Hepatocyte (in vitro differentiated cells): ENCODE results near the gene CPLANE2. TPM values are rescaled to one million over a fixed set of nuclear protein-coding genes. Genes with fewer than 3 reads are reported as not detected.

Experiments used
- DNase-seq: peaks from one replicate; pipeline ENCODE4 v3.0.0-alpha.2; 2016; ENCODE audit warnings: low spot score
- H2AFZ ChIP-seq: fragments of 200-600 bp; sonication (generic); 2 replicates; pipeline ENCODE4 v1.6.0; 2016; ENCODE audit warnings: antibody characterized with exemption, mild to moderate bottlenecking
- H3K27ac ChIP-seq: fragments of 200-600 bp; sonication (generic); 2 replicates; pipeline ENCODE4 v1.5.1; 2016; ENCODE audit warnings: mild to moderate bottlenecking
- H3K27me3 ChIP-seq: fragments of 200-600 bp; sonication (generic); 2 replicates; pipeline ENCODE4 v1.6.1; 2016
- H3K36me3 ChIP-seq: fragments of 200-600 bp; sonication (generic); replicated peaks from 2 replicates; pipeline ENCODE4 v1.5.1; 2016; ENCODE audit warnings: low read depth; ENCODE audit not compliant: insufficient read depth
- H3K4me1 ChIP-seq: fragments of 200-600 bp; sonication (generic); 2 replicates; pipeline ENCODE4 v1.5.1; 2016; ENCODE audit warnings: mild to moderate bottlenecking, moderate library complexity; ENCODE audit not compliant: insufficient read depth
- H3K4me2 ChIP-seq: fragments of 200-600 bp; sonication (generic); 2 replicates; pipeline ENCODE4 v1.6.0; 2016
- H3K4me3 ChIP-seq: fragments of 200-600 bp; sonication (generic); 2 replicates; pipeline ENCODE4 v1.5.1; 2016; ENCODE audit warnings: mild to moderate bottlenecking
- H3K79me2 ChIP-seq: fragments of 200-600 bp; sonication (generic); 2 replicates; pipeline ENCODE4 v1.6.0; 2017; ENCODE audit warnings: mild to moderate bottlenecking
- H3K9me2 ChIP-seq: fragments of 200-600 bp; sonication (generic); replicated peaks from 2 replicates; pipeline ENCODE4 v1.6.0; 2017; ENCODE audit warnings: mild to moderate bottlenecking; ENCODE audit not compliant: insufficient read depth
- H3K9me3 ChIP-seq: fragments of 200-600 bp; sonication (generic); 2 replicates; pipeline ENCODE4 v1.5.1; 2016; ENCODE audit warnings: low read depth, mild to moderate bottlenecking
- H4K20me1 ChIP-seq: fragments of 200-600 bp; sonication (generic); 2 replicates; pipeline ENCODE4 v1.6.0; 2016; ENCODE audit warnings: mild to moderate bottlenecking; ENCODE audit not compliant: insufficient read depth, poor library complexity, severe bottlenecking
- EZH2 ChIP-seq: fragments of 200-600 bp; sonication (generic); IDR thresholded peaks from 2 replicates; pipeline ENCODE4 v1.6.1; 2016; ENCODE audit warnings: antibody characterized with exemption, mild to moderate bottlenecking, borderline replicate concordance
- EZH2phosphoT487 ChIP-seq: fragments of 200-600 bp; sonication (generic); IDR thresholded peaks from one replicate; pipeline ENCODE4 v1.6.1; 2018; ENCODE audit warnings: antibody characterized with exemption, mild to moderate bottlenecking, low read depth, moderate library complexity; ENCODE audit not compliant: unreplicated experiment, severe bottlenecking
- WGBS: methylation state at CpG from one replicate; pipeline ENCODE4 v1.1.6; 2016; ENCODE audit warnings: low lambda C conversion rate; ENCODE audit errors: missing lambda C conversion rate; 5-methylcytosine and 5-hydroxymethylcytosine counted together
- polyA plus RNA-seq: library from polyadenylated mRNA; unstranded; fragments of >200 nt; fragmentation: Nextera tagmentation; extraction: Ambion mirVana; gene quantifications from 2 replicates; pipeline ENCODE4 v1.2.1, GENCODE V29; 2016
- total RNA-seq: library from RNA; depleted of rRNA; stranded (reverse); fragments of >200 nt; gene quantifications from 2 replicates; pipeline ENCODE4 v1.2.3, GENCODE V29; 2014
- TF ChIP-seq, protein P1 (sequence below): fragments of 200-600 bp; sonication (generic); IDR thresholded peaks from 2 replicates; pipeline ENCODE4 v1.5.1; 2016; ENCODE audit warnings: antibody characterized with exemption, mild to moderate bottlenecking; ENCODE audit not compliant: poor library complexity

The CPLANE2 gene
- total and polyA plus RNA-seq, 2 experiments from 2014 or later: 5.4 to 6.6 TPM

DNA sequence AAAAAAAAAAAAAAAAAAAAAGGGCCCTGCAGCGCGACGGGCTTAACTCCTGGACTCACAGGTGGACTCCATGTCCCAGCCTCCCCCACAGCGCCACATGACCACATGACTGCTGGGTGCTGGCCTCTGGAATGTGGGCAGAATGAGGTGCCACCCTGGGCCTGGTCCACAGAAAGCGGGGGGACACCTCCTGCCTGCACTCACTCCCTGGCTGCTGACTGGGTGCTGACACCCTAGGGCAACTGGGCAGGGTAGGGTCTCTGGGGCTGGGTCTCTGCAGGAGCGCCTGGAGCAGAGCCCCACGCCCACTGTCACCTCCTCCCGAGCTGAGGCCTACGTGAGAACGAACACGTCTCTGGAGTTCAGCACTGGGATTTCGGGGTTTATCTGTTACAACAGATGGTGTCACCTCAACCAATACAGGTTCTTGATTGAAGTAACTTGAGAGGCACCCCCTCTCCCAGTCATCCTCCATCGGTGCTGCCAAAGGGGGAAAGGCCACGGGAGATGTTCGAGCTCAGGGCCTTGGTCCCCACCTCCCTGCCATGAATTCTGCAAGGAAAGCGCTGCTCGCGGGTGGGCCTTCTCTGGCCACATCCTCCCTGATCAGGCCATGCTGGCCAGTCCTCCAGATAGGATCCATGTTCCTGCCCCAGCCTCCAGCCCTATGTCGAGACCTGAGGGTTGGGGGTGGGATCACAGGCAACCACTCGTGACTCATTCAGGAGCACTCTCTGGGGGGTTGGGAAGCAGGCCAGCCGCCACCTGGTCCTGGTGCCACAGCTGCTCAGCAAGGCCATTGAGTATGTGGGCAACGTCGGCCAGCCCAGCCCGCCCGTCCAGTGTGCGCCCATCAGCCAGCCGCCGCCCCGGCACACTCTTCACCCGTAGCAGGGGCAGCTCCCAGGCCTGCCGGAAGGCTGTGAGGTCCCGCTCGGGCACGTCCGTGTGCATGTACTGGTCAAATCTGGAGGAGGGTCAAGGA lies 5.4 kb downstream of the CPLANE2 start:
- DNase-seq: no peak

DNA sequence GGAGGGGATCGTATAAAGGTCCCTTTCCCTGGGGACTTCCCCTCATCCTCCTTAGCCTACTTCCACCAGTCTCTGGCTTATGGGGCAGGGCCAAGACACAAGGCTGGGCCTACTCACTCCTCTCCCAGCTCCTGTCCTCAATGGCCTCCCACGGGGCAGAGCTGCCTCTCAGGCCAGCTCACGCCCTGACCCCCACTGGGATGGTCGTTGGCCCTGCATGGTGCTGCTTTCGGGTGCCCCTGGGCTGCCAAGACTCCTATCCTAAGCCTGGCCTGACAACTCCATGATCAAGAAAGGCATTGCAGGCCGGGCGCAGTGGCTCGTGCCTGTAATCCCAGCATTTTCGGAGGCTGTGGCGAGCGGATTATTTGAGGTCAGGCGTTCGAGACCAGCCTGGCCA lies 6.2 kb downstream of the CPLANE2 start:
- Histone ChIP-seq H3K79me2 (no peaks in the 10 kb centered on the region), H3K9me2 (no peaks in the 10 kb centered on the region), H3K27me3 (peaks cover 21% of the 10 kb centered on the region), H3K27ac (no peak overlapping the region), H3K4me3 (no peak overlapping the region), H3K9me3 (no peaks in the 10 kb centered on the region), H3K4me2 (no peak overlapping the region), H3K36me3 (no peaks in the 10 kb centered on the region), H2AFZ (no peak overlapping the region), H3K4me1 (peaks cover 15% of the 10 kb centered on the region), H4K20me1 (no peaks in the 10 kb centered on the region)
- WGBS: 89% methylated on average over 13 of the region's 13 CpGs
- TF ChIP-seq EZH2phosphoT487 (no peak), EZH2 (no peak)
- TF ChIP-seq, protein P1, sequence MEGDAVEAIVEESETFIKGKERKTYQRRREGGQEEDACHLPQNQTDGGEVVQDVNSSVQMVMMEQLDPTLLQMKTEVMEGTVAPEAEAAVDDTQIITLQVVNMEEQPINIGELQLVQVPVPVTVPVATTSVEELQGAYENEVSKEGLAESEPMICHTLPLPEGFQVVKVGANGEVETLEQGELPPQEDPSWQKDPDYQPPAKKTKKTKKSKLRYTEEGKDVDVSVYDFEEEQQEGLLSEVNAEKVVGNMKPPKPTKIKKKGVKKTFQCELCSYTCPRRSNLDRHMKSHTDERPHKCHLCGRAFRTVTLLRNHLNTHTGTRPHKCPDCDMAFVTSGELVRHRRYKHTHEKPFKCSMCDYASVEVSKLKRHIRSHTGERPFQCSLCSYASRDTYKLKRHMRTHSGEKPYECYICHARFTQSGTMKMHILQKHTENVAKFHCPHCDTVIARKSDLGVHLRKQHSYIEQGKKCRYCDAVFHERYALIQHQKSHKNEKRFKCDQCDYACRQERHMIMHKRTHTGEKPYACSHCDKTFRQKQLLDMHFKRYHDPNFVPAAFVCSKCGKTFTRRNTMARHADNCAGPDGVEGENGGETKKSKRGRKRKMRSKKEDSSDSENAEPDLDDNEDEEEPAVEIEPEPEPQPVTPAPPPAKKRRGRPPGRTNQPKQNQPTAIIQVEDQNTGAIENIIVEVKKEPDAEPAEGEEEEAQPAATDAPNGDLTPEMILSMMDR: no peak
- no peak for DNase-seq

More for the DNA sequence above, 5.4 kb downstream of the CPLANE2 start:
- no peak overlapping the region for H3K4me2 ChIP-seq
- no peak overlapping the region for H3K27ac ChIP-seq
- H2AFZ ChIP-seq: no peak overlapping the region
- 94% methylated on average over 31 of the region's 35 CpGs for WGBS
- H3K27me3 ChIP-seq: peaks cover 21% of the 10 kb centered on the region
- H3K4me1 ChIP-seq: peaks cover 20% of the 10 kb centered on the region
- H3K9me3 ChIP-seq: no peaks in the 10 kb centered on the region
- H3K9me2 ChIP-seq: no peaks in the 10 kb centered on the region
- no peaks in the 10 kb centered on the region for H3K79me2 ChIP-seq
- no peaks in the 10 kb centered on the region for H4K20me1 ChIP-seq
- H3K36me3 ChIP-seq: no peaks in the 10 kb centered on the region
- TF ChIP-seq EZH2phosphoT487 (no peak), EZH2 (no peak)
- TF ChIP-seq, protein P1: no peak
- no peak overlapping the region for H3K4me3 ChIP-seq

DNA sequence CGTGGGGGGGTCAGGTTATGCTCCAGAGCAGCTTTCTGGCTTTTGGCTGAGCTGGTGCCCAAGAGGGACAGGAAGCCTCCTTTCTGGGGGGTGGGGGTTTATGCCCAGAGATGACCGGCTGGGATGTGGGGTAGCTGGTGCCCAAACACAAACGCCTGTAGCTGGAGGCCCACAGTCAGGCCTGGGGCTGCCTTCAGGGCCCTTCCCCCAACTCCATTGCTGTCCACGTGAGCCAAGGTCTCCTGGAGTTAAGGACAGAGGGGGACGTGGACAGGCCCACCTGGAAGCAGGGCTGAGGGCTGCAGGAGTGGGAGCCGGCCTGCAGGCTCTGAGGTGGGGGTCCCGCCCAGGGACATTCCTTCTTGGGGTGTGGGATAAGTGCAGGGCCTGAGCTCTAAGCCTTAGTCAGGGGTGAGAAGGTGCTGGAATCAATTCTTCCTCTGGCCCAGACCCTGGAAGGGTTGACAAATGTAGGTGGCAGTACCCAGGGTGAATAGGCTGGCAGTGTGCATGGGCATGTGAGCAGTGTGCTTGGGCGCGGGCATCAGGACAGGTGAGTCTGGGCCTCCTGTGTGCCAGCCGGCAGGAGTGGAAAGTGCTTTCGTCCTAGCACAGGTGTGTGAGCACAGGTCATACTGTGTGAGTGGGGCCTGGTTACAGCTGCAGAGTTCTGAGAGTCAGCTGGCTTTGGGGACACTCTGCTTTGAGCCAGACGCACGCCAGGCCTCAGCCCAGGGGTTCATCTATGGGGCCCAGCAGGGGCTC lies 6.8 kb downstream of the CPLANE2 start:
- no peak overlapping the region for H3K27ac ChIP-seq
- H4K20me1 ChIP-seq: no peaks in the 10 kb centered on the region
- H3K9me3 ChIP-seq: no peaks in the 10 kb centered on the region
- peaks cover 15% of the 10 kb centered on the region for H3K4me1 ChIP-seq
- no peak overlapping the region for H3K4me3 ChIP-seq
- no peaks in the 10 kb centered on the region for H3K36me3 ChIP-seq
- H3K9me2 ChIP-seq: no peaks in the 10 kb centered on the region
- TF ChIP-seq EZH2phosphoT487 (no peak), EZH2 (no peak)
- TF ChIP-seq, protein P1: no peak
- no peak overlapping the region for H2AFZ ChIP-seq
- no peak overlapping the region for H3K4me2 ChIP-seq
- WGBS: 88% methylated on average over 13 of the region's 13 CpGs
- H3K79me2 ChIP-seq: no peaks in the 10 kb centered on the region
- DNase-seq: no peak
- peaks cover 21% of the 10 kb centered on the region for H3K27me3 ChIP-seq
